Colonic mucosa (tissue), 4 donors: ENCODE data around the gene TAF4. TPM values are rescaled to one million over a fixed set of nuclear protein-coding genes. Genes with fewer than 3 reads are reported as not detected.

ENCODE experiments used
- DNase-seq: peaks from one replicate; pipeline ENCODE4 v3.0.0-alpha.2; 2020
- H3K27ac ChIP-seq: fragments of 200-600 bp; one replicate; pipeline ENCODE4 v1.8.0; 2021
- H3K27me3 ChIP-seq: fragments of 200-600 bp; one replicate; pipeline ENCODE4 v1.8.0; 2021
- H3K36me3 ChIP-seq: fragments of 200-600 bp; one replicate; pipeline ENCODE4 v1.8.0; 2021
- H3K4me1 ChIP-seq: fragments of 200-600 bp; one replicate; pipeline ENCODE4 v1.8.0; 2021; ENCODE audit warnings: mild to moderate bottlenecking
- H3K4me3 ChIP-seq: fragments of 200-600 bp; one replicate; pipeline ENCODE4 v1.8.0; 2021
- H3K9ac ChIP-seq, 2 donors: one replicate each; pipeline ENCODE4 v1.7.0; 2013; ENCODE audit warnings: control low read depth in 2 of 2, low read depth in 2 of 2, low read length in 2 of 2
- H3K9me3 ChIP-seq: fragments of 200-600 bp; one replicate; pipeline ENCODE4 v1.8.0; 2021
- CTCF ChIP-seq: fragments of 200-600 bp; IDR thresholded peaks from one replicate; pipeline ENCODE4 v1.8.0; 2022; ENCODE audit warnings: antibody characterized with exemption, mild to moderate bottlenecking
- intact Hi-C: fragments of 100-400 bp; cut with DNase I; formaldehyde crosslinking; loops from one replicate; pipeline ENCODE4 v1.14.1; 2022
- total RNA-seq, 2 donors: library from RNA; stranded (reverse); fragmentation: NEBNext Ultra II Directional in 1 of 2; extraction: Animal tissue kit (Norgen Biotek cat#: 25700) in 1 of 2; gene quantifications; one replicate each; pipeline ENCODE4 v1.2.1, GENCODE V29; 2021
- donor health status: healthy.
- donor health status: DM: no; HTN: no; CAD: no.
- donor health status: DM: no; HTN: no; CAD: no.

TAF4 gene
- total RNA-seq, 2 donors from 2014 or later = 17.4 to 27.3 TPM

DNA sequence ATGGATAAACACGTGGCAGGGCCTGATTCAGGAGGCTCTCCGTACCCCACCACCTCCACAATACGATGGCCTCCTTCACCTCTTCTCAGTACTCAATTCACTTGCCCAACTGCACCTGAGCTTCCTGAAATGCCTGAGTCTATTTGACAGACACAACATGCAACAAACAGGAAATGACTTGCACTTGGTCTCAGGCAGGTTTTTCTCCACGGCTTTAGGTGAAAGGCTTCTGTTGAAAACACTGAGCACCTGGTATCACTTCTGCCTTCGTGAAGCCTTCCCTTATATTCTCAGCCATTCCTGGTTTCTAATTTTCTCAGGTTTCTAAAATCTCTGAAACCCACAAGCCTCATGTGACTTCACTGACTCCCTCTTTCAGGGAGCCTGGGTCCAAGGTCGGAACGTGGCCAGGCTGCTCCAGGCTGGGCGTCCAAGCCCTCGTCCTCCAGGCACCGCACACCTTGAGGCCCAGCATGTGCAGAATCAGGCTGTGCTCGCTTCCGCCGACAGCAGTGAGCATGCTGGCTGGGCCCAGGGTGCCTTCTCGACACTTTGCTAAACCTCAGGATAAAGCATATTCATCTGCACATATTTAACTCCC, 34.7 kb downstream of the TAF4 start:
- no peaks in the 10 kb centered on the region for H3K9me3 ChIP-seq
- no peak for TF ChIP-seq CTCF
- intact Hi-C loops = no loop called here
- no peaks in the 10 kb centered on the region for H3K4me1 ChIP-seq
- no peak overlapping the region for H3K27ac ChIP-seq
- H3K4me3 ChIP-seq = no peak overlapping the region
- no peaks in the 10 kb centered on the region for H3K36me3 ChIP-seq
- DNase-seq = no peak
- no peaks in the 10 kb centered on the region for H3K27me3 ChIP-seq
- no peak overlapping the region for H3K9ac ChIP-seq

DNA sequence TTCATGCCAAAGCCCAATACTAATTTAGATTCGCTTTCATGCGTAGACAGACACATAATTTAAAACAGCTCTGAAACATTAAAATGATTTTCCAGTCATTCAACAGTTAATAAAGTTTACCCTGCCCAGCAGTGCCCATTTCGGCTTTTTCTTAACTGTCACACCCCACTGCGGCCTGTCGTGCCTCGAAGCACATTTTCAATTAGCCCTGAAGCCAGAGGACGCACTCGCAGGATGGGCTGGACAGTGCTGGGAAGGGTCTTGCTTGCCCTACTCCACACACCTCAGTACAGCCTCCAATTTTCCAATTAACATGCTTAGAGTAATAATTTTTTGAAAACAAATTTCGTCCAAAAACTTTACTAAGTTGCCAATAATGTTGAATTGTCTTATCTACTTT, 35.3 kb downstream of the TAF4 start:
- Histone ChIP-seq H3K27me3 (no peaks in the 10 kb centered on the region), H3K4me1 (no peaks in the 10 kb centered on the region), H3K9ac (no peak overlapping the region), H3K4me3 (no peak overlapping the region), H3K9me3 (no peaks in the 10 kb centered on the region), H3K27ac (no peak overlapping the region), H3K36me3 (no peaks in the 10 kb centered on the region)
- intact Hi-C loops = no loop called here
- TF ChIP-seq CTCF = no peak
- DNase-seq = no peak

DNA sequence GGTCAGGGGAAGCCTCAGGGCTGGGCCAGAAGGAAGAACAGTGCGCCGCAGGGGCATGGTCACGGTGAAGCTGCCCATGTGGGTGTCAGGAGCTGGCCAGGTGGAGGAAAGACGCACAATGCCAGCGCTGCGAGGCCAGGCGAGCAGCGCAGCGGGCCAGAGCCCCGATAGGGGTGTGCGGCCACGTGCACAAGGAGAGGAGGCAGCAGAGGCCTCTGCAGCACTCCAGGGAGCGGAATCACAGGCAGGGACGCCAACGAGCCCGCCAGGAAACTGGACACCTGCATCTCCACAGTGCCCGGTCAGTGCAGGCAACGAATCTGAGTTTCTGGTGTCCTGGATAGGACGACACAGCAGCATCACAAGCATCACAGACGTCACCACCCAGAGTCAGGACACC, 35.7 kb downstream of the TAF4 start:
- no peak overlapping the region for H3K27ac ChIP-seq
- no peak for DNase-seq
- no peaks in the 10 kb centered on the region for H3K27me3 ChIP-seq
- no peaks in the 10 kb centered on the region for H3K4me1 ChIP-seq
- H3K9ac ChIP-seq = no peak overlapping the region
- TF ChIP-seq CTCF = no peak
- no peaks in the 10 kb centered on the region for H3K9me3 ChIP-seq
- intact Hi-C loops = no loop called here
- no peak overlapping the region for H3K4me3 ChIP-seq
- no peaks in the 10 kb centered on the region for H3K36me3 ChIP-seq

GRCh38 chr20:62029296-62029695, 36.4 kb downstream of the TAF4 start:
- DNase-seq = no peak
- H3K9me3 ChIP-seq = no peaks in the 10 kb centered on the region
- H3K36me3 ChIP-seq = no peaks in the 10 kb centered on the region
- intact Hi-C loops = no loop called here
- no peaks in the 10 kb centered on the region for H3K4me1 ChIP-seq
- no peak overlapping the region for H3K27ac ChIP-seq
- no peak overlapping the region for H3K4me3 ChIP-seq
- H3K9ac ChIP-seq = no peak overlapping the region
- no peak for TF ChIP-seq CTCF
- H3K27me3 ChIP-seq = no peaks in the 10 kb centered on the region

- Histone ChIP-seq H3K27me3 (no peaks in the 10 kb centered on the region), H3K4me1 (no peaks in the 10 kb centered on the region), H3K9ac (no peak overlapping the region), H3K27ac (no peak overlapping the region), H3K4me3 (no peak overlapping the region), H3K9me3 (no peaks in the 10 kb centered on the region), H3K36me3 (no peaks in the 10 kb centered on the region)
- no peak for DNase-seq
- no peak for TF ChIP-seq CTCF
- intact Hi-C loops = no loop called here
Measured at GRCh38 chr20:62028384-62028783, 37.3 kb downstream of the TAF4 start.
